Keratinocyte (primary cell): ENCODE measurements around the gene GAS2.

ENCODE experiments used
- CTCF ChIP-seq, 3 experiments: IDR thresholded peaks in 1 of 3; conservative IDR thresholded peaks in 1 of 3; optimal IDR thresholded peaks in 1 of 3; 2 replicates in 2 of 3; 3 replicates in 1 of 3; pipeline versions ENCODE3 to v1.5.1; 2011; ENCODE audit warnings: low read length in 3 of 3, mild to moderate bottlenecking in 3 of 3, moderate library complexity in 2 of 3, control low read depth in 1 of 3, inconsistent platforms in 1 of 3; ENCODE audit not compliant: insufficient read depth in 2 of 3; ENCODE audit errors: extremely low read depth in 1 of 3
- EZH2 ChIP-seq: IDR thresholded peaks from one replicate; pipeline ENCODE4 v1.6.1; 2012; ENCODE audit warnings: inconsistent platforms, mild to moderate bottlenecking, low read length, moderate library complexity

DNA sequence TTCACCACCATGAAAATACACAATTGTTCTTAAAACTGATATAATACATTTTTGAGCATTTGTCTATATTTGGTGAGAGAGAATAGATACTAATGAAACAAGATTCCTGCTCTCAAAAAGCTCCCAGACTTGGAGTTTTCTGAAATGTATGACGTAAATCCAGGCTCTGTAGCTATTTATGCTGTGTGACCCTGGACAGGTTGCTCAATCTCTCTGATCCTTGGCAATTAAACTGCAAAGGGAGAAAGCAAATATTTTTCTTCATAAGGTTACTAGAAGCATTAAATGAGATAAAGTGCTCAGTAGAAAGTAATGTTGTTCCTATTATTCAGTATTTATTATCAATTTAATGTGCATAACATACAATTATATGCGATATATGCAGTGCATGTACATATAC lies 120.6 kb downstream of the GAS2 start:
- TF ChIP-seq EZH2 (no peak), CTCF (optimal IDR thresholded peaks at IDR 0.05 in 1 of 3, IDR thresholded peaks at IDR 0.05 in 1 of 3, conservative IDR thresholded peaks at IDR 0.05 in 1 of 3; ENCODE audit: extremely low read depth in 1 of 3, insufficient read depth in 2 of 3, low read length in 3 of 3) (no peak)
